Neural cell (in vitro differentiated cells): ENCODE data around the gene MMP14. TPM values are rescaled to one million over a fixed set of nuclear protein-coding genes. Genes with fewer than 3 reads are reported as not detected.

Experiments used
- H2AFZ ChIP-seq: fragments of 200-600, 300-800 bp; sonication (generic), shearing (Covaris generic); 2 replicates; pipeline ENCODE4 v1.6.0; 2014; ENCODE audit warnings: low read depth, mild to moderate bottlenecking, antibody characterized with exemption, low read length, moderate library complexity
- H3F3A ChIP-seq: fragments of 200-600 bp; shearing (Covaris generic); 2 replicates; pipeline ENCODE4 v1.6.1; 2016; ENCODE audit warnings: mild to moderate bottlenecking, moderate library complexity, mixed read lengths, antibody characterized with exemption, low read length; ENCODE audit not compliant: insufficient read depth, poor library complexity, severe bottlenecking
- H3K27ac ChIP-seq: fragments of 200-600, 300-800 bp; sonication (generic), shearing (Covaris generic); 2 replicates; pipeline ENCODE4 v1.5.1; 2014; ENCODE audit warnings: mild to moderate bottlenecking, low read length, moderate library complexity
- H3K27me3 ChIP-seq: fragments of 300-800, 200-600 bp; sonication (generic), shearing (Covaris generic); 2 replicates; pipeline ENCODE4 v1.6.0; 2014; ENCODE audit warnings: mild to moderate bottlenecking, low read depth, low read length, moderate library complexity; ENCODE audit not compliant: insufficient read depth
- H3K36me3 ChIP-seq: fragments of 300-800, 200-600 bp; sonication (generic), shearing (Covaris generic); 2 replicates; pipeline ENCODE4 v1.5.1; 2014; ENCODE audit warnings: mild to moderate bottlenecking, antibody characterized with exemption, low read length, moderate library complexity; ENCODE audit not compliant: insufficient read depth
- H3K4me2 ChIP-seq: fragments of 300-800, 200-600 bp; sonication (generic), shearing (Covaris generic); 2 replicates; pipeline ENCODE4 v1.6.0; 2014; ENCODE audit warnings: mild to moderate bottlenecking, low read length
- H3K4me3 ChIP-seq: fragments of 300-800, 200-600 bp; sonication (generic), shearing (Covaris generic); 2 replicates; pipeline ENCODE4 v1.5.1; 2014; ENCODE audit warnings: mild to moderate bottlenecking, low read length, moderate library complexity
- H3K79me2 ChIP-seq: fragments of 200-600 bp; shearing (Covaris generic); replicated peaks from 2 replicates; pipeline ENCODE4 v1.6.0; 2014; ENCODE audit warnings: mild to moderate bottlenecking, low read length, moderate library complexity; ENCODE audit not compliant: insufficient read depth
- H3K9ac ChIP-seq: fragments of 300-800, 200-600 bp; sonication (generic), shearing (Covaris generic); 2 replicates; pipeline ENCODE4 v1.6.1; 2016; ENCODE audit warnings: mild to moderate bottlenecking, low read length, mixed read lengths
- H3K9me2 ChIP-seq: fragments of 200-600 bp; shearing (Covaris generic); 2 replicates; pipeline ENCODE4 v1.6.1; 2016; ENCODE audit warnings: mild to moderate bottlenecking, low read length, mixed read lengths; ENCODE audit not compliant: insufficient read depth
- H3K9me3 ChIP-seq: fragments of 200-600, 300-800 bp; sonication (generic), shearing (Covaris generic); 2 replicates; pipeline ENCODE4 v1.6.1; 2016; ENCODE audit warnings: mild to moderate bottlenecking, mixed run types, low read length, moderate library complexity, mixed read lengths
- H4K20me1 ChIP-seq: fragments of 200-600 bp; shearing (Covaris generic); 2 replicates; pipeline ENCODE4 v1.6.1; 2016; ENCODE audit warnings: mild to moderate bottlenecking, mixed run types; ENCODE audit not compliant: insufficient read depth
- CTCF ChIP-seq: fragments of 450-650 bp; IDR thresholded peaks from 2 replicates; pipeline ENCODE4 v1.5.1; 2014; ENCODE audit warnings: antibody characterized with exemption, mild to moderate bottlenecking, moderate library complexity; ENCODE audit not compliant: poor library complexity, severe bottlenecking
- EP300 ChIP-seq: fragments of 450-650 bp; conservative IDR thresholded peaks from 2 replicates; pipeline ENCODE4 v1.6.1; 2014; ENCODE audit warnings: antibody characterized with exemption, mild to moderate bottlenecking, moderate library complexity; ENCODE audit not compliant: poor library complexity, severe bottlenecking
- EZH2 ChIP-seq: fragments of 200-600, 300-800 bp; shearing (Covaris generic), sonication (generic); IDR thresholded peaks from 2 replicates; pipeline ENCODE4 v1.6.1; 2014; ENCODE audit warnings: antibody characterized with exemption, low read length, borderline replicate concordance, mild to moderate bottlenecking; ENCODE audit not compliant: insufficient read depth, poor library complexity, severe bottlenecking
- MXI1 ChIP-seq: fragments of 450-650 bp; conservative IDR thresholded peaks from 2 replicates; pipeline ENCODE4 v1.6.1; 2014; ENCODE audit warnings: antibody characterized with exemption, mild to moderate bottlenecking; ENCODE audit not compliant: poor library complexity, severe bottlenecking
- POLR2AphosphoS5 ChIP-seq: IDR thresholded peaks from 2 replicates; pipeline ENCODE4 v1.6.1; 2012
- RAD21 ChIP-seq: fragments of 450-650 bp; conservative IDR thresholded peaks from 2 replicates; pipeline ENCODE4 v1.6.1; 2014; ENCODE audit warnings: antibody characterized with exemption, mild to moderate bottlenecking, moderate library complexity
- REST ChIP-seq: IDR thresholded peaks from 2 replicates; pipeline ENCODE4 v1.6.1; 2012; ENCODE audit warnings: borderline replicate concordance
- SMC3 ChIP-seq: fragments of 450-650 bp; conservative IDR thresholded peaks from 2 replicates; pipeline ENCODE4 v1.6.1; 2014; ENCODE audit warnings: antibody characterized with exemption, mild to moderate bottlenecking, moderate library complexity; ENCODE audit not compliant: poor library complexity
- TAF1 ChIP-seq: IDR thresholded peaks from 2 replicates; pipeline ENCODE4 v1.6.1; 2012; ENCODE audit warnings: low read depth
- polyA plus RNA-seq: library from polyadenylated mRNA; depleted of rRNA; stranded (reverse); fragments of >200 nt; gene quantifications from 2 replicates; pipeline ENCODE4 v1.2.3, GENCODE V29; 2014

The MMP14 gene
- polyA plus RNA-seq, 1 donor from 2014 or later: 1.5 TPM

- TF ChIP-seq CTCF (no peak), MXI1 (no peak), POLR2AphosphoS5 (no peak), REST (no peak), SMC3 (no peak), RAD21 (no peak), EP300 (no peak), EZH2 (no peak), TAF1 (no peak)
- Histone ChIP-seq H3K36me3 (no peaks in the 10 kb centered on the region), H4K20me1 (no peaks in the 10 kb centered on the region), H2AFZ (no peak overlapping the region), H3K9me3 (no peaks in the 10 kb centered on the region), H3K4me2 (no peak overlapping the region), H3K4me3 (no peak overlapping the region), H3K27me3 (no peaks in the 10 kb centered on the region), H3K9ac (no peak overlapping the region), H3F3A (no peaks in the 10 kb centered on the region), H3K79me2 (no peaks in the 10 kb centered on the region), H3K27ac (no peak overlapping the region), H3K9me2 (no peaks in the 10 kb centered on the region)
Measured at GRCh38 chr14:22807432-22808087, 28.8 kb upstream of the MMP14 start.

- no peaks in the 10 kb centered on the region for H3K27me3 ChIP-seq
- H2AFZ ChIP-seq: no peak overlapping the region
- TF ChIP-seq POLR2AphosphoS5 (no peak), EZH2 (no peak), REST (no peak), MXI1 (no peak), CTCF (no peak)
Measured at GRCh38 chr14:22808388-22809209, 27.8 kb upstream of the MMP14 start.

More at GRCh38 chr14:22808388-22809209, 27.8 kb upstream of the MMP14 start:
- Histone ChIP-seq H3F3A (no peaks in the 10 kb centered on the region), H3K4me3 (no peak overlapping the region), H3K9me3 (no peaks in the 10 kb centered on the region), H3K9me2 (no peaks in the 10 kb centered on the region), H4K20me1 (no peaks in the 10 kb centered on the region), H3K36me3 (no peaks in the 10 kb centered on the region), H3K79me2 (no peaks in the 10 kb centered on the region), H3K27ac (no peak overlapping the region), H3K9ac (no peak overlapping the region), H3K4me2 (no peak overlapping the region)
